NCI-H82 treated with DMSO at 0.1 percent for 48 hours (cell line): Measurements from ENCODE around the gene IGSF8.

Source experiments
- DNase-seq: peaks from one replicate; lab custom pipeline; 2025; ENCODE audit not compliant: unreplicated experiment; lab: John Stamatoyannopoulos, UW

IGSF8 gene

DNA sequence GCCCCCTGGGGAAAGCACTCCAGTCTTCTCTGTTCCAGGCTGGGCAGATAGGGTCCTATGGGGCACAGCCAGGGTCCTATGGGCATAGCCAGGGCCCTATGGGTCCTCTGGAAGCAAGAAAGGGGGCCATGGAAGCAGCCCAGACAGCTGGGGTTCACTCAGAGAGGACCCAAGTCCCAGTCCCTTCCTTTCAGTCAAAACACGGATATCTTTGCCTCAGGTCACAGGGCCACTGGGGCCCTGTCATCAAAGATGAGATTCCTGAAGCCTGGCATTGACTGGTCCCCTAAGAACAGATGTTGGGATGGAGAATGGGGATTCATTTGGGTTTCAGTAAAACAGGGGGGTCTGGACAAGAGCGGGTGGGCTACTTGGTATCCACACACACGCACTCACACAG is 8.5 kb downstream of the IGSF8 start:
- no peak for DNase-seq

DNA sequence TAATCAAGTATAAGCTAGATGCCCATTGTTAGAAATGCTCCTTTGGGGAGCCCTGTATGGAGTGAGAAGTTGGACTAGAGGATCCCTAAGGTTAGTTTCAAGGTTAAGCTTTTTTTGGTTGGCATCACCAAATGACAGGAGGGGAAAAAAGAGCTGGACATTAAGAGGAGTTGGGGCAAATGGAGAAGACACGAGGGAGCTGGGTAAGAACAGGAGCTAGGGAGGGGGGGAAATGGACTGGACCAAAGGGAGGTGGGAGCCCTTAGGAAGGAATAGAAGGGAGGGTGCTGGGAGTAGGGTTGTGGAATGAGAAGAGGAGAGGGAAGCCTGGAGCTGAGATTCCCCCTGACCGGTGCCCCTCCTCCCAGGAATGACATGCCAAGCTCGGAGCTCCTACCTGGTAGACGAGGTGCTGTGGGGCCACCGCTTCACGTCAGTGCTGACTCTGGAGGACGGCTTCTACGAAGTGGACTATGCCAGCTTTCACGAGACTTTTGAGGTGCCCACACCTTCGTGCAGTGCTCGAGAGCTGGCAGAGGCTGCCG is 11.2 kb downstream of the IGSF8 start:
- no peak for DNase-seq

DNA sequence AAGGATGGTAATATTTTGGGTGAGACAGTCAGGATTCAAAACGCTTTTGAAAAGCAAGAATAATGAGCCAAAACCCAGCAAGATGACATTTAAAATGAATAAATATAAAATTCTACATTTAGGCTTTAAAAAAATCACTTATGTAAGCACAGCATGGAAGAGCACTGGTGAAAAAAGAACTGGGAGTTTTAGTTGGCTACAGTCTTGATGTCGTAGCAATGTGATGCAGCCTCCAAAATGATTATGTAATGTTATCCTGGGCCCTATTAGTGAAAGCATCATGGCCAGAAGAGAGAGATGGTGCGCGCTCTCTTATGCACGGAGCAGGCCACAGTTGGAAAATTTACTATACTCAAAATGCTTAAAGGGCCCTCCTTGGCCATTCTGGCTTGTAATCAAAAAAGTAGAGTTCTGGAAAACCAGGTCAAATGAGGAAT is 11.9 kb downstream of the IGSF8 start:
- DNase-seq = no peak

DNA sequence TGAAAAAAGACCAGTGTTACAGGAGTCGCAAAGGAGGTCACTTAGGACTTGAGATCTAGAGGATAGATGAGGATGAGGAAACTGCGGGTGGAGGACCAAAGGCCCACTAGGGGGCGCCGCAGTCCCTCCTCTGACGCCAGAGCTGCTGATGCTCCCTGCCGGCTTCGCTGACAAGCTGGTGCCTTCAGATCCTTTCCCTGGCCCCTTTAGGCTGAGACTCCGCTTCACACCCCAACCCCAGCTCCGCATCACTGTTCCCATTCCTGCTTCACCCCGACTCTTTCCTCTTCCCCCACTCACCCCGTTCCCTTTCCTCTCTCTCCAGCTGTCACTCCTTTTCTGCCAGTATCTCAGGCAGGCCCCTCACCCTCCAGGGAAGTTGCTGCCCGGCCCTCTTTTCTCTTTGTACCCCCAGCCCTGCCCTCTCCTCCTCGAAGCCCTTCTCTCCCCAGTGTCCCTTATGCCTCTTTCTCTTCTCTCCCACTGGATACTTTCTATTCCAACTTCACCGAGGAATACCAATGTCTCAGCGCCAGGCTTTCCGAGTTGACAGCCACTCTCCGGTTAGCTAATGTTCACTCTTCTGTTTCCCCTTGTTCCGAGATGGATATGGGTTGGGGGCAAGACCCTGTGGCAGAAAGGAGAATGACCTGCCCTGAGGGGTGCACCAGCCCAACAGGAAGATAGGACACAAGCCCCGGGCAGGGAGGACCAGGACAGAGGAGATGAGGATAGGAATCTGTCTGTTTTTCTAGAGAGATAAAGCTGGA is 12.5 kb downstream of the IGSF8 start:
- DNase-seq = peak; percentile 63

DNA sequence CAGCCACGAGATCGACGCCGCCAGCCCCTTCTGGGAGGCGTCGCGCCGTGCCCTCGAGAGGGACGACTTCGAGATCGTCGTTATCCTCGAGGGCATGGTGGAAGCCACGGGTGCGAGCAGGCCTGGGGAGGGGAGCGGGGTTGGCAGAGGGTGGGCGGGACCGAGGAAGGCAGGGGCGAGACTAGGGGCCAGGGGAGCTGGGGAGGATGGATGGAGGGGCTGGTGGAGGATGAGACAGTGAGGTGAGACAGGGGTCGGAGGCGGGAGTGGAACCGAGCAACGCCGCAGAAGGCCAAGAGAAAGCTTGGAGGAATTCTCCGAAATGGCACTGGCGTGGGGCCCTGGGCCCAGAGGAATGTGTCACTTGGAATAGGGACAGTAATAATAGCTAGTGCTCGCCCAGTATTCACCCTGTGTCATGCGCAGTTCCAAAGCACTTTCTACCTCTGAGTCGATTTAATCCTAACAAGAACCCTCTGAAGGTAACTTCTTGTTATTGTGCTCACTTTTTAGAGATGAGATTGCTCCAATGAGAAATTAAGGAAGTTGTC is 13.6 kb downstream of the IGSF8 start:
- DNase-seq = no peak

DNA sequence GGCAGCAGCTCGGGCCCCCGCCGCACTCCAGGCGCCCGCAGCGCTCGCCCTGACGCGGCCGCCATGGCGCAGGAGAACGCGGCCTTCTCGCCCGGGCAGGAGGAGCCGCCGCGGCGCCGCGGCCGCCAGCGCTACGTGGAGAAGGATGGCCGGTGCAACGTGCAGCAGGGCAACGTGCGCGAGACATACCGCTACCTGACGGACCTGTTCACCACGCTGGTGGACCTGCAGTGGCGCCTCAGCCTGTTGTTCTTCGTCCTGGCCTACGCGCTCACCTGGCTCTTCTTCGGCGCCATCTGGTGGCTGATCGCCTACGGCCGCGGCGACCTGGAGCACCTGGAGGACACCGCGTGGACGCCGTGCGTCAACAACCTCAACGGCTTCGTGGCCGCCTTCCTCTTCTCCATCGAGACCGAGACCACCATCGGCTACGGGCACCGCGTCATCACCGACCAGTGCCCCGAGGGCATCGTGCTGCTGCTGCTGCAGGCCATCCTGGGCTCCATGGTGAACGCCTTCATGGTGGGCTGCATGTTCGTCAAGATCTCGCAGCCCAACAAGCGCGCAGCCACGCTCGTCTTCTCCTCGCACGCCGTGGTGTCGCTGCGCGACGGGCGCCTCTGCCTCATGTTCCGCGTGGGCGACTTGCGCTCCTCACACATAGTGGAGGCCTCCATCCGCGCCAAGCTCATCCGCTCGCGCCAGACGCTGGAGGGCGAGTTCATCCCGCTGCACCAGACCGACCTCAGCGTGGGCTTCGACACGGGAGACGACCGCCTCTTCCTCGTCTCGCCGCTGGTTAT is 14.2 kb downstream of the IGSF8 start:
- DNase-seq = no peak

DNA sequence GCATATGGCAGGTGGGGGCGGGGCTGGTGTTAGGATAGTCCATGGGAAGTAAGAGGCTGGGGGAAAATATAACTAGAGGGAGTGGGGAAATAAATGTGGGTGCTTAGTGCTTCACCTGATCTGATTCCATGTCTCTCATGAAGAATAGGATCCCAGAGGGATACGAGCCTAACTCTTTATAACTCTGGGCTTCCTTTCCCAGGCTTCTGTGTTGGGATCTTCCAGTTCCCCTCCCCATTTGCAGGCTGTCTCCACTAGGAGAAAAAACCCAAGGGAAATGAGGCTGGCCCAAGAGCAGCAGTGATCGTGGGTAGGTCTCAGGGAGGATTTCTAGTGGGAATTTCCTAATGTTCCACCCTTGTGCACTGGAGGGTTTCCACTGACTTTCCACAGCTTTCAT is 15.5 kb downstream of the IGSF8 start:
- no peak for DNase-seq

DNA sequence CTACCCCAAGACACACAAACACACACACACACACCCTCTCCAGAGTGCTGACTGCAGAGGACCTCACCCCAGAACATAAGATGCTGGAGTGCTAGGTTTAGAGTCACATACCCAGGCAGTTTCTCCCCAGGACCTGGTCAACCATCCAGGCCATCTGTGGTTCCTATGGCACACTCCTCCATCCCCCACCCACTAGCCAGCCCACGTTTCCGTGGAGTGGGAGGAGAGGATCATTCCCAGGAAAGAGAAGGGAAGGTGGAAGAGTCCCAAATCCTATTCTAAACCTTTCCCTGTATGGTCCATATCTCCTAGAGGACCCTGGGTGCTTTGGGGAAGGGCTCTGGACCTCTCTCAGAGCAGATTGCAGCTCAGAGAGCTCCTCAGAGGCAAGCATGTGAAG is 15.9 kb downstream of the IGSF8 start:
- DNase-seq = no peak

DNA sequence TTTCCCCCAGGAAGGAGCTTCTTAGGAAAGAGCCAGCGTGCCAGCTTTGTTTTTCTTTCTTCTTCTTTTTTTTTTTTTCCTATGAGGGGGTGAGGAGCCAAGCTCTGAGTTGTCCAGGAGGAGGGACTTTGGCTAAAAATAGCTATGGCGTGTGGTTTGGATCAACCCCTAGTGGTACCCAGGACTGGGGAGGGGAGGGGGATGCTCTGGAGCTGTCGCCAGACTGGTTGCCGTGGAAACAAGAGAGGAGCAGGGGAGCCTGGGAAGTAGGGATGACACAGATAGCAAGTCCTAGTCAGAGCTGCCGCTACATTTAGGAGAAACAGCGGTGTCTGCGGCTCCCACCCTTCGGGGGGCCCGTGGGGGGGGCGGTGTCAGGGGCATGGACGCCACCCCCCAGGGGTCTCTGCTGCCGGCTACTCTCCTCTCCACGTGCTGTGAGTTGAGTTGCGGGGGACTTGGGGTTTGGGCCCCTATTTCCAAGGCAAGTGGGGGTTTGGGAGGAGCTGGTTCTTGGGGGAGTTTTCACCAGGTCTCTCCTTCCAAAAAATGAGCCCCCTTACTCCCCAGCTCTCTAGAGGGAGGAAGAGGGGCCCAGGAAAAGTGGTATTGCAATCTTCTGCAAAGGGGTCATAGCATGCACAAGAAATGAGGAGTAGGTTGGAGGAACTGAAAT is 17.0 kb downstream of the IGSF8 start, which contains the start of gene KCNJ9:
TSS of gene KCNJ9 (plus strand) at position 278 of the 676 bp plus-strand sequence. CDS start 2,493 bp downstream, outside the sequence.
- no peak for DNase-seq

DNA sequence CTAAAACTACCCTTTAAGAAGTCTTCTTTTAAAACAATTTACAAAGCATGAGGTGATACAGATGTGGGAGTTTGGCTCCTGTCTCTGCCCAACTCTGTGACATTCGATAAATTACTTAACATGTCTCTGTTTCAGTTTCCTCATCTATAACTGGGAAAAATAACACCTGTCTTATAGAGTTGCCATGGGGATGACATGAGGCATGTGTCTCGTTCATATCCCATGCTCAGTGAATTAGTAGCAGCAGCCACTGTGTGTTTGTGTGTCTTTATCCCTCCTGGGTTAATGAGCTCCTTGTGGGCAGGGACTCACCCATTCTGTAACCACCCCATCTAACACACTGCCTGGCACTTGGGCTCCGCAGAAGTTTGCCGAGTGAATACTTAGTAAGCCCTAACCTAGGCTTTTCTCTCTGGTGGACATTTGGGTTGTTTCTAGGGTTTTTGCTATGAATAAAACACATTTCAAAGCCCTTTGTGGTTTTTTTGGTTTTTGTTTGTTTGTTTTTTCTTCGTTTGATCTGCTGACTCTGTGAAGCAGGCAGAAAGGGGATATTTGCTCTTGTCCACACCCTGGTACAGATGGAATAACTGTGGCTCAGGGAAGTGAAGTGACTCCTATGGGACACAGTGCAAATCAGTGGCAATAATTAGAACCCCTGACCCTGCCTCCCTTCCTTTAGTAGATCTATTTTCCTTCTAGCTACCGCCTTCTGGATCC is 17.9 kb downstream of the IGSF8 start:
- DNase-seq = no peak

DNA sequence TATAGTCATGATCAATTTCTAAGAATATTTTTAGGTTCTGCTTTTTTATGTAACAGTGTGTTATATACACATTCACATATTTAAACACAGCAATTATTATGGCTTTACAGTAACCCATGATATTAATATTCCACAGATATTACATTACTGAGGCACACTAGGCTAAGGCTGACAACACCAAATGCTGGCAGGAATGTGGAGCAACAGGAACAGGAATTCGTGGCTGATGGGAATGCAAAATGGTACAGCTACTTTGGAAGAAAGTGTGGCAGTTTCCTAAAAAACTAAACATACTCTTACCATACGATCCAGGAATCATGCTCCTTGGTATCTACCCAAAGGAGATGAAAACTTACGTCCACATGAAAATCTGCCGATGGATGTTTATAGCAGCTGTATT is 19.0 kb downstream of the IGSF8 start:
- no peak for DNase-seq

DNA sequence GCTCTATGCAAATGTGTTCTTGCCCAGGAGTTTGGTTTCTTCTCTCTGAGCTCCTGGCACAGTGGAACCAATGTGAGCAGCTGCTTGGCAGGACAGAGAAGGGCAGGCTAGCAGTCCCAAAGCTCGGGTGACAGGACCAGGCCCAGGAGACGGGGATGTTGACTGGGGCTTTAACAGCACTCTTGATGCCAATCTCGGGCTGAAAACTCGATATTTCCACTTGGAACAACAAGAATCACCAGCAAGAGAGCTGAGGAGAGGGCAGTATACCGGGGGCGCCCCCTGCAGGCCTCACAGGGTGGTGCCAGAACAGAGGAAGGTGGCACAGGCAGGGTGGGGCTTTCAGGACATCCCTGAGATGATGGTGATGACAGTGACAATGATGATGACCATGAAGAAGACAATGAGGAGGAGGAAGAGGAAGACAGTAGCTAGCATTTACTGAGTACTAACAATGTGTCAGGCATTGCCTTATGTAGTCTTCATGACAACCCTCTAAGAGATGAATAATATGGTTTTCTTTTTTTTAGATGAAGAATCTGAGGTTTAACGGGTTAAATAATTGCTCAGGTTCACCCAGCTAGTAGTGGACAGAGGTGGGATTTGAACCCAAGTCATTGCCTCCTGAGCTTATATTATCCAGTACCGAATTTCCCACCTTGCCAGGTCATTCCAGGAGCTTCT is 19.8 kb downstream of the IGSF8 start:
- DNase-seq = no peak

DNA sequence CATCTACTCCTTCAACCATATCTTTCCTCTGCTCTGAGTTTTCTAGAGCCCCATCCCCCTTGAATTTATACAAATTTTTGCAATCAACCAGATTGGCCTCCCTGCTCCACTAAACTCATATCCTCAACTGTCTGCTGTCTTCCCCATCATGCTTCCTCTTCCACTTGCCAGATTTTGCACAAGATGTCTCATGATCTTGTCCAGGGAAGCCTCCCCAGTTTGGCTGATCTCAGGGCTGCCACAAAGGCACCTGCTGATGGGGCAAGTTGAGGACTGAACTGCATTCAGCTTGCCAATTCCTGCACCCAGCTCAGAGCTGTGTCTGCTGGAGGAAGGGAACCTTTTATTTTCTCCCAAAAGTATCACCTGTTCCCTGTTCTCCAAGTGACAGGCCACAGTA is 20.9 kb downstream of the IGSF8 start:
- DNase-seq = no peak

DNA sequence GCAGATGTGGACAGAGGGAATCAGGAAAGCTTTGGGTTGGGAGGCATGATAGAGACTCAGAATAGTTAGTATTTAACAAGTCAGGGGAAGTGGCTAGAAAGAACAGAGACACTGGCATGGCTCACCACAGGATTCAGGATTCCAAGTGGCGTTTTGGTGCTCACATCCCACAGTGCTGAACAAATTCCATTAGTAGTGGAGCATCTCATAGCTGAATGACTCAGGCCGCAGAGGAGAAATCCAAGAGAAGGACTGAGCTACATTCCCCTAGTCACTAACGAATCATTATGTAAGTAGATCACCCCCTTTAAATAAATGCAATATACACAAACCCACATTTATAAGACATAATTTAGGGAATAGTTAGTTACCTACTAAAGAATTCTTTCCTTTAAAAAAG is 22.1 kb downstream of the IGSF8 start:
- no peak for DNase-seq

DNA sequence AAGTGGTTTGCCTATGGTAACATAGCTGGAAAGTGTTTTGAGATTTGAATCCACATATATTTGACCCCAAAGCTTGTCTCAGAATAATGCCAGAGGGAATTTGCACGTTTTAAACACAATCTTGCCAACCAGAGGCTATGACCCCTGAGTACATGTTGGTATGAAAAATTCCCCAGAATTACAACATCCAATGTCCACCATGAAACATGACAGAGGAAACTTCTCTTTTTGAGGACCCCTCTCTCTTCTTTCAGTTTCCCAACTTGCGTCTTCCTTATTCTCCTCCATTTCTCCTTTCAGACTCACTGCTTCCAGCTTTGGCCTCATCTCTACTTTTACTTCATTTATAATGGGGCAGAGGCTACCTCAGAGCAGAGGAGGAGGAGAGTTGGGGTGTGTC is 22.6 kb downstream of the IGSF8 start:
- no peak for DNase-seq

DNA sequence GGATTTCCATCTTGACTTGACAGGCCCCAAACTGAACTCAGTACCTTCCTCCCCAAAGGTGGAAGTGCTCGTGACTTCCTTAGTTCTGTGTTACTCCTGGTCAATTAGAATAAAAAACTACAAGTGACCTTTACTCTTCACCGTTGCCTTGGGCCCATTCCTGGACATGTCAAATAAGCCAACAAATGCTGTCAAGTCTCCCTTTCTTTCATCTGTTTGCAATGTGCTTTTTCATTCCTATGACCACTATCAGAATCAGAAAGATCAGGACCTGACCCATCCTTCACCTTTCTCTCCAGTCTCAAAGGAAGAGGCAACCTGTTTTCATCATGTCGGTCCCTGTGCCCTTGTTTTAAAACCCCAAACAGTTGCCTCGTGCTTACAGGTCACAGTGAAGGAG is 23.6 kb downstream of the IGSF8 start:
- no peak for DNase-seq

DNA sequence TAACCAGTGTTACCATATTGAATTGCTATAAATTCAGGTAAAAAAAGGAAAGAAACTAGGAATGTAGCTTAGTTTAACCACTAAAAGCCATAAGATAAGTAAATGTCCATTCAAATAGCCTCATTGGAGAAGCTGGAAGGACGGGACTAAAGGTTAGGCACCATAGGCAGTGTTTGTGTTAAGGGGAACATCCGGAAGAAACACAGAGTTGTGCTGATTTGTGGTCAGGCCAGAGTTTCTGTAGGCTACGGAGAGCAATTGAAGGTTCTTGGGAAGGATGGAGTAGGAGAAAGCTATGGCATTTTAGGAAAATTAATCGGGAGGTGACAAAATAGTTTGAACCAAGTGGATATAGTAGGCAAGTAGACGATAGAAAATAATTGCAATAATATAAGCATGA is 27.1 kb downstream of the IGSF8 start:
- DNase-seq = no peak

DNA sequence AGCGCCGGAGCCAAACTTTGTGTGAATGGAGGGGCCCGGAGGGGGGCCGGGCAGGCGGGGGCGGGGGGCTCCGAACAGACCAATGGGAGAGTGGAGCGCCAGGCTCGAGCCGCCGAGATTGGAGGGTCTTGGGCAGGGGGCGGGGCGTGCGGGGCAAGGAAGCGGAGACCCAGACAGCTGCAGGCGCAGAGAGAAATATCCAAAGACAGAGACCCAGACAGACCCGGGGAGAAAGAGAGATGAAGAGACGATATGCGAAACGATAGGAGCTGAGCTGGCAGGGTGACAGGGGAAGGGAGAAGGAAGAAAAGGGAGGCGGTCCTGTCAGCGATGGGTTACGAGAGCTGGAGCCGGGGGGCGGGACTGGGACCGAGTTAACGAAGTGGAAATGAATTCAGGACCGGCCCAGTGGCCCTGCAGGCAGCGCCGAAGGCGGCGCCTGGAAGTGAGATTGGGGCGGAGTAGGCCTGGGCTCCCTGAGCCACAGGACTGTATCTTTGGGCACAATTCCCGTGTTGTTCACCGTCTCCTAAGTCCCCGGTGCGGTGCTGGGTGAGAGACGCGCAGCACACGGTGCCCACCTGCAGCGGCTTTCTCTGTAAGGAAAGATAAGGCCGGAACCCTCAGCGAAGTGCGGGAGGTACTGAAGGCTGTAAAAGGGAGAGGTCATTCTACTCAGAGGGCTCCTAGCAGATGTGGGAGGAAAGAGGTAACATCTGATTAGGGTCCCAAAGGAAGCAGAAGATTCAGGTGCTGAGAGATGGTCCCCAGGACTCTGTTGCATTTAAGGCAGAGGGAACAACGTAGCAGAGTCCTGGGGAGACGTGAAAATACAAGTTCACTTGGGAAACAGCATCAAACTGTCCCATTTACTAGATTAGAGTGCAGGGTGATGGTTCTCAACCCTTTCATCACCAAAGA is 27.9 kb downstream of the IGSF8 start:
- peak; percentile 66 for DNase-seq
